Stimulated activated naive CD8-positive, alpha-beta T cell treated with anti-CD3 and anti-CD28 coated beads, Interleukin-15, Interleukin-2, amounts not matched to agents 100 ng/mL and 50 ng/mL, for 24 hours (primary cell): ENCODE measurements around the gene CDKL5.

Source experiments
- H3K27ac Mint-ChIP-seq: one replicate; pipeline ENCODE4 v1.8.0; 2021; ENCODE audit warnings: mild to moderate bottlenecking, mixed read lengths
- H3K27me3 Mint-ChIP-seq: one replicate; pipeline ENCODE4 v1.8.0; 2021; ENCODE audit warnings: mixed read lengths
- H3K36me3 Mint-ChIP-seq: one replicate; pipeline ENCODE4 v1.8.0; 2021; ENCODE audit warnings: low read depth, mixed read lengths
- H3K4me1 Mint-ChIP-seq: one replicate; pipeline ENCODE4 v1.8.0; 2021; ENCODE audit warnings: low read depth, mixed read lengths
- H3K4me3 Mint-ChIP-seq: one replicate; pipeline ENCODE4 v1.8.0; 2021; ENCODE audit warnings: mild to moderate bottlenecking, mixed read lengths
- H3K9me3 Mint-ChIP-seq: one replicate; pipeline ENCODE4 v1.8.0; 2021; ENCODE audit warnings: mixed read lengths

The CDKL5 gene

GRCh38 chrX:18624599-18624998, 199.2 kb downstream of the CDKL5 start:
- H3K9me3 Mint-ChIP-seq: no peaks in the 10 kb centered on the region
- H3K36me3 Mint-ChIP-seq: no peaks in the 10 kb centered on the region
- H3K4me3 Mint-ChIP-seq: no peak overlapping the region
- no peaks in the 10 kb centered on the region for H3K4me1 Mint-ChIP-seq
- H3K27ac Mint-ChIP-seq: no peak overlapping the region
- H3K27me3 Mint-ChIP-seq: no peaks in the 10 kb centered on the region

GRCh38 chrX:18630934-18631333, 205.5 kb downstream of the CDKL5 start:
- Mint-ChIP-seq H3K4me1 (no peaks in the 10 kb centered on the region), H3K36me3 (no peaks in the 10 kb centered on the region), H3K4me3 (no peak overlapping the region), H3K27me3 (no peaks in the 10 kb centered on the region), H3K9me3 (no peaks in the 10 kb centered on the region), H3K27ac (no peak overlapping the region)

- no peak overlapping the region for H3K4me3 Mint-ChIP-seq
- H3K27me3 Mint-ChIP-seq: no peaks in the 10 kb centered on the region
- H3K9me3 Mint-ChIP-seq: no peaks in the 10 kb centered on the region
- no peak overlapping the region for H3K27ac Mint-ChIP-seq
- H3K4me1 Mint-ChIP-seq: no peaks in the 10 kb centered on the region
- H3K36me3 Mint-ChIP-seq: no peaks in the 10 kb centered on the region
Observed at GRCh38 chrX:18638398-18638797, 213.0 kb downstream of the CDKL5 start.

- Mint-ChIP-seq H3K9me3 (no peaks in the 10 kb centered on the region), H3K36me3 (no peaks in the 10 kb centered on the region), H3K4me3 (no peak overlapping the region), H3K4me1 (no peaks in the 10 kb centered on the region), H3K27ac (no peak overlapping the region), H3K27me3 (no peaks in the 10 kb centered on the region)
Observed at GRCh38 chrX:18639280-18639679, 213.9 kb downstream of the CDKL5 start.

DNA sequence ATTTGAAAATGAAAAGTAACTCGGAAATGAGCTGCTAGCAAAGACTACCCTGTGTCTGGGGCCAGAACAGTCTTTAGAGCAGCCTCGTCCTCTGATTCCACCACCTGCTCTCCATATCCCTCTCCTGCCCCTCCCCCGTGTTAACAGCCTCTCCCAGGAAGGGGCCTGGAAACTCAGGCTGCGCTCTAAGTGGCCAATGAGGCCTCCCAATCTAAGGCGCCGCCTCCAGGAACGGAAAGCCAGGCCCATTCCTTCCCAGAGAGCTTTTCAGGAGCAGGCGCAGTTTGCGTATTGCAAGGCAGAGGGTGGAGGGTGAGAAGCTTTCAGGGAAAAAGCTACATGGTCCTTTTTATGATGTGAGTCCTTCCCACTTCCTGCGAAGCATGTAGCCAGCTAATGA, 215.3 kb downstream of the CDKL5 start:
- H3K27ac Mint-ChIP-seq: no peak overlapping the region
- H3K27me3 Mint-ChIP-seq: no peaks in the 10 kb centered on the region
- no peaks in the 10 kb centered on the region for H3K36me3 Mint-ChIP-seq
- H3K4me3 Mint-ChIP-seq: no peak overlapping the region
- H3K9me3 Mint-ChIP-seq: no peaks in the 10 kb centered on the region
- no peaks in the 10 kb centered on the region for H3K4me1 Mint-ChIP-seq

- H3K36me3 Mint-ChIP-seq: no peaks in the 10 kb centered on the region
- H3K27me3 Mint-ChIP-seq: no peaks in the 10 kb centered on the region
- no peak overlapping the region for H3K4me3 Mint-ChIP-seq
- no peaks in the 10 kb centered on the region for H3K9me3 Mint-ChIP-seq
- H3K27ac Mint-ChIP-seq: no peak overlapping the region
- H3K4me1 Mint-ChIP-seq: no peaks in the 10 kb centered on the region
Observed at GRCh38 chrX:18643243-18643642, 217.8 kb downstream of the CDKL5 start.

DNA sequence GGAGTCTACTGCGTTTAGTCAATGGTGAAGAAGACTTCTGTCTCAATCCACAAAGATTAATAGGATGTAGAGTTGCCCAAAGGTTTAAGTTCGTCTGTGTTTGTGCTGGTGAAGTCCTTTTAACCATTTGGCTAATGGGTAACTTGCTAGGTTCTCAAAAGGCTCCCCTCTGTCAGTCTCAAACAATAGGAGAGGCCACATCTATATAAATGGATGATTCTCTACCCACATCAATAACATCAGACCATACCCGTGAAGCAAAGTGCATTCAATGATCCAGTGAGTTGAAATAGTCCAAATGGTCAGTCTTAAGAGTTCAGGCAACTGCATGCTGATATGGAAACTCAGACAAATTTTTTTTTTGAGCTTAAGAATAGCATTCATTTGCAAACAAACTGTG, 218.4 kb downstream of the CDKL5 start:
- no peaks in the 10 kb centered on the region for H3K4me1 Mint-ChIP-seq
- H3K36me3 Mint-ChIP-seq: no peaks in the 10 kb centered on the region
- H3K4me3 Mint-ChIP-seq: no peak overlapping the region
- no peak overlapping the region for H3K27ac Mint-ChIP-seq
- no peaks in the 10 kb centered on the region for H3K9me3 Mint-ChIP-seq
- no peaks in the 10 kb centered on the region for H3K27me3 Mint-ChIP-seq

GRCh38 chrX:18647621-18648020, 222.2 kb downstream of the CDKL5 start:
- Mint-ChIP-seq H3K36me3 (no peaks in the 10 kb centered on the region), H3K9me3 (no peaks in the 10 kb centered on the region), H3K4me3 (no peak overlapping the region), H3K27me3 (no peaks in the 10 kb centered on the region), H3K4me1 (no peaks in the 10 kb centered on the region), H3K27ac (no peak overlapping the region)

GRCh38 chrX:18649498-18649951, 224.1 kb downstream of the CDKL5 start:
- H3K36me3 Mint-ChIP-seq: no peaks in the 10 kb centered on the region
- H3K9me3 Mint-ChIP-seq: no peaks in the 10 kb centered on the region
- H3K4me3 Mint-ChIP-seq: no peak overlapping the region
- no peaks in the 10 kb centered on the region for H3K27me3 Mint-ChIP-seq
- H3K27ac Mint-ChIP-seq: no peak overlapping the region
- H3K4me1 Mint-ChIP-seq: no peaks in the 10 kb centered on the region

- no peaks in the 10 kb centered on the region for H3K36me3 Mint-ChIP-seq
- no peaks in the 10 kb centered on the region for H3K27me3 Mint-ChIP-seq
- no peaks in the 10 kb centered on the region for H3K4me1 Mint-ChIP-seq
- H3K27ac Mint-ChIP-seq: no peak overlapping the region
- no peak overlapping the region for H3K4me3 Mint-ChIP-seq
- no peaks in the 10 kb centered on the region for H3K9me3 Mint-ChIP-seq
Observed at GRCh38 chrX:18650662-18651061, 225.3 kb downstream of the CDKL5 start.

DNA sequence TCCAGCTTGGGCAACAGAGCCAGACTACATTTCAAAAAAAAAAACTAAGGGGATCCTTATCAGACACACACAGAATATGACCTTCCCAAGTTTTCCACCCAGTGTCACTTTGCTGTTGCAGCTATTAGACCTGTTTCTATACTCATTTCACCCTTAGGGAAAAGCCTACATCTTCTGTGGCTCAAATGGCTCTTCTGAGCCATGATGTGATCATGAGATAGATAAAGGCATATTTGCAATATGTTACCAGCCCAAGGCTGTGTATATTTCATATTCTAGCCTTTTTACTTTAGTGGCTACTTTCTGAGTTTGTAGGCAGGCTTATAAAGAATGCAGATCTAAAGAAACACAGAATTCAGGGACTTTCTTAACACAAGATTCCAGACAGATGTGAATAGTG, 227.2 kb downstream of the CDKL5 start:
- no peaks in the 10 kb centered on the region for H3K9me3 Mint-ChIP-seq
- no peaks in the 10 kb centered on the region for H3K36me3 Mint-ChIP-seq
- H3K27ac Mint-ChIP-seq: no peak overlapping the region
- no peak overlapping the region for H3K4me3 Mint-ChIP-seq
- H3K27me3 Mint-ChIP-seq: no peaks in the 10 kb centered on the region
- H3K4me1 Mint-ChIP-seq: no peaks in the 10 kb centered on the region

DNA sequence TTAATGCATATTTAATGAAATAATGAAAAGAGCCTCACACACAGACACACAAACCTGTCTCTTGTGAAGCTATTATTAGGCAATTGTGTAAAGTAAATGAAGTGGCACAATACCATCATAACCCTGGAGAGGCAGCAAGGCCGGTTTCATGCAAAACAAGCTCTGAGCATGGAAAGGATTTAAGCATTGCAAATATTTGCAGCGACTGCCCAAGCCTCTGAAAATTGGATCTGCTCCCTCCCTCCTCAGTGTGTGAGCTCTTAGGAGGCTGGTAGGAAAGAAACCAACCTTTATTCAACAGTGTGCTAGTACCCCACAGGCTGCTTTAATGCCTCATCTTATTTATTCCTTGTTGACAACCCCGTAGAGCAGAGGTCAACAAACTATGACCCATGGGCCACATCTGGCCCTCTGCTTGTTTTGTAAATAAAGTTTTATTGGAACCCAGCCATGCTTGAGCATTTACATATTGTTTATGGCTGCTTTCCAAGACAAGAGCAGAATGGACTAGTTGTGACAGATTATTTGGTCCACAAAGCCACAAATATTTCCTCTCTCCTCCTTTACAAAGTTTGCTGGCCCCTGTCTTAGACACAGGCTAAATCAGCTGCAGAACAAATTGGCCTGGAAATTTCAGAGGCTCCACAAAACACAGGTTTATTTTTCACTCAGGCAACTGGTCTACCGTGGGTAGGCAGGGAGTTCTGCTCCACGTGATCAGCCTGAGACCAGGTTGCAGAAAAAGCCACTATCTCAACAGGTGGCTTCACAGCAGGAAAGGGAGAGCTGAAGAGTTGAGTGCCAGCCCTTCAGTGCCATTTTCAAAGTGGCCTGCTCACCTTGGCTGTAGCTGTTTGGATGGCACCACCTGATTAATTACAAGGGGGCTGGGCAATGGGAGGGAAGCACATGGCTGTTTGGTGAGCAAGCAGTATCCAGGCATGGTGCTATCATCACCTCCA, 229.7 kb downstream of the CDKL5 start:
- Mint-ChIP-seq H3K27ac (no peak overlapping the region), H3K36me3 (no peaks in the 10 kb centered on the region), H3K4me1 (no peaks in the 10 kb centered on the region), H3K9me3 (no peaks in the 10 kb centered on the region), H3K4me3 (no peak overlapping the region), H3K27me3 (no peaks in the 10 kb centered on the region)

DNA sequence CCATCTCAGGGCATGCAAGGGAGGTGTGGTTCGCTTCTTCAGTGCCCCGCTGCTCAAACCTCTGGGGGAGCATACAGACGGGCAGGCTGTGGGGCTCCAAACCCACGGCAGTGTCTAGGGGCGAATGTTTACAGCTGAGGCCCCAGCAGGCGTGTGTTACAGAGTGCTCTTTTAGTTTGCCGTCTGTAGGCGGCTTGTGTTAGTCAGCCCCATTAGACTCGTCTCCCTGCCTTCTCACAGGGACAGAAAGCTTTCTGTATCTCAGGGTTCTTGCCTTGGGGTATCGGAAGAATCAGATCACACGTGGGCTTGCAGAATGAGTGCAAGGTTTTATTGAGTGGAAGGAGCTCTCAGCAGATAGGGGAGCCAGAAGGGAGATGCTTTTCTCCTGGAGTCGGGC, 235.9 kb downstream of the CDKL5 start:
- no peaks in the 10 kb centered on the region for H3K4me1 Mint-ChIP-seq
- H3K4me3 Mint-ChIP-seq: no peak overlapping the region
- H3K27ac Mint-ChIP-seq: no peak overlapping the region
- no peaks in the 10 kb centered on the region for H3K9me3 Mint-ChIP-seq
- H3K36me3 Mint-ChIP-seq: no peaks in the 10 kb centered on the region
- H3K27me3 Mint-ChIP-seq: no peaks in the 10 kb centered on the region

DNA sequence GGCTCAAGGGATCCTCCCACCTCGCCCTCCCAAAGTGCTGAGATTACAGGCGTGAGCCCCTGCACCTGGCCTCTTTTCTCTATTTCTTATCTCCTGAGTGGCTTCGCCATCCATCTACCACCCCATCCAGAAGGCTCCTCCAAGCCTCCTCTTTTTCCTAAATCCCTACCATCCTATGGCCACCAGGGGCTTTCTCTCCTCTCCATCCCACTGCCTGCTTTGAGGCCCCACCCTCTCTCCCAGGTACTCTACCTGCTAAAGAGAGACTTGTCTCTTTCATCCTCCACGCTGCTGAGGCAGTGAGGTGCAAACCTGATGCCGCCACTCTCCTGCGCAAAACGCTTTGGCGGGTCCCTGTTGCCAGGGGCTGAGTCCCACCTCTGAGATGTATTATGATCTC, 239.5 kb downstream of the CDKL5 start:
- no peak overlapping the region for H3K27ac Mint-ChIP-seq
- H3K27me3 Mint-ChIP-seq: no peaks in the 10 kb centered on the region
- H3K4me3 Mint-ChIP-seq: no peak overlapping the region
- no peaks in the 10 kb centered on the region for H3K9me3 Mint-ChIP-seq
- no peaks in the 10 kb centered on the region for H3K36me3 Mint-ChIP-seq
- H3K4me1 Mint-ChIP-seq: peaks cover 11% of the 10 kb centered on the region

DNA sequence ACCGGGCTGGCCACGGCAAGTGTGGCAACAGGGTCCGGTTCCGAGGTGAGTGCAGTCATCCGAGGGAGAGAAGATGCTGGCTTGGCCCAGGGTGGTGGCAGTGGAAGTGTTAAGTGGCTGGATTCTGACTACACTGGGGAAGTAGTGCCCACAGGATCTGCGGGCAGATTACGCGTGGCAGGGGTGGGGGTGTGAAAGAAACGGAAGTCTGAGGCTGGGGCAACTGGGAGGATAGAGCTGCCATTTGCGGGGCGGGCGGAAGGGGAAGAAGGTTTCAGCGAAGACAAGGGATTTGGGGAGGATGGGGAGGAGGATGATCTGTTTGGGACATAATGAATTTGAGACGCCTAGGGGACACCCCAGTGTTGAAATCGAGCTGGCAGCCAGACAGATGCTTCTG, 241.2 kb downstream of the CDKL5 start:
- Mint-ChIP-seq H3K36me3 (no peaks in the 10 kb centered on the region), H3K4me3 (no peak overlapping the region), H3K9me3 (no peaks in the 10 kb centered on the region), H3K27ac (no peak overlapping the region), H3K27me3 (no peaks in the 10 kb centered on the region), H3K4me1 (peaks cover 11% of the 10 kb centered on the region)
